HG03060 (cell line): ENCODE results near the gene MKS1.

ENCODE experiments used
- ATAC-seq: cut with Tn5 transposase; IDR thresholded peaks from one replicate; pipeline ENCODE4 v1.9.1; 2021; ENCODE audit warnings: low read depth, moderate number of reproducible peaks; ENCODE audit not compliant: unreplicated experiment

The MKS1 gene

GRCh38 chr17:58172369-58173071, 46.5 kb downstream of the MKS1 start:
- ATAC-seq, result no peak

GRCh38 chr17:58170622-58171021, 48.4 kb downstream of the MKS1 start:
- no peak for ATAC-seq

- no peak for ATAC-seq
These were observed 52.4 kb downstream of the MKS1 start, which contains the start of gene OR4D2 for GRCh38 chr17:58166682-58167081. TSS of gene OR4D2 (plus strand) at chr17:58166982. CDS start at chr17:58169656, 2,674 bp downstream.

- ATAC-seq, result no peak
These were observed 53.1 kb downstream of the MKS1 start for GRCh38 chr17:58165981-58166380.

- ATAC-seq, result no peak
These were observed 57.5 kb downstream of the MKS1 start for GRCh38 chr17:58161566-58161965.

GRCh38 chr17:58158181-58158580, 60.9 kb downstream of the MKS1 start:
- no peak for ATAC-seq

GRCh38 chr17:58156839-58157803, 61.9 kb downstream of the MKS1 start:
- ATAC-seq, result no peak
